HFFc6 (cell line): ENCODE measurements around the gene ATP6V0B. TPM values are rescaled to one million over a fixed set of nuclear protein-coding genes. Genes with fewer than 3 reads are reported as not detected.
A peak's percentile ranks its signal among the peaks of the same experiment; 100 is the strongest.

Experiments used
- DNase-seq: peaks from one replicate; pipeline ENCODE4 v3.0.0-alpha.2; 2018
- H3K27ac Mint-ChIP-seq: 2 replicates; pipeline ENCODE4 v1.8.0; 2020; ENCODE audit warnings: mild to moderate bottlenecking, mixed read lengths
- H3K27me3 Mint-ChIP-seq: 2 replicates; pipeline ENCODE4 v1.8.0; 2021; ENCODE audit warnings: mild to moderate bottlenecking, moderate library complexity, mixed read lengths; ENCODE audit not compliant: insufficient read depth
- H3K36me3 Mint-ChIP-seq: 2 replicates; pipeline ENCODE4 v1.8.0; 2021; ENCODE audit warnings: low read depth, mixed read lengths
- H3K4me1 Mint-ChIP-seq: 2 replicates; pipeline ENCODE4 v1.8.0; 2020; ENCODE audit warnings: low read depth, mixed read lengths
- H3K4me3 Mint-ChIP-seq: 2 replicates; pipeline ENCODE4 v1.8.0; 2020; ENCODE audit warnings: mild to moderate bottlenecking, moderate library complexity, mixed read lengths
- H3K9me3 Mint-ChIP-seq: 2 replicates; pipeline ENCODE4 v1.8.0; 2020; ENCODE audit warnings: mild to moderate bottlenecking, mixed read lengths
- total RNA-seq, 6 experiments: library from RNA; stranded (reverse); fragmentation: NEBNext Ultra II Directional; extraction: Animal tissue kit (Norgen Biotek cat#: 25700); gene quantifications; 2 replicates in 1 of 6; 3 replicates in 5 of 6; pipeline ENCODE4 v1.2.3, GENCODE V29; 2021
- TF ChIP-seq, protein P1 (sequence below): fragments of 200-600 bp; sonication (generic); IDR thresholded peaks from 2 replicates; pipeline ENCODE4 v1.5.0; 2021; ENCODE audit warnings: antibody characterized with exemption, mild to moderate bottlenecking

The ATP6V0B gene
- total RNA-seq, 6 experiments from 2014 or later = 145 to 191 (median 155) TPM

GRCh38 chr1:43987159-43987902, 12.6 kb downstream of the ATP6V0B start:
- DNase-seq = no peak
- Mint-ChIP-seq H3K27me3 (peaks cover 11% of the 10 kb centered on the region), H3K4me1 (peaks cover 44% of the 10 kb centered on the region), H3K9me3 (no peaks in the 10 kb centered on the region), H3K27ac (peak overlapping the region; percentile 59), H3K36me3 (peaks cover 21% of the 10 kb centered on the region), H3K4me3 (no peak overlapping the region)
- TF ChIP-seq, protein P1, sequence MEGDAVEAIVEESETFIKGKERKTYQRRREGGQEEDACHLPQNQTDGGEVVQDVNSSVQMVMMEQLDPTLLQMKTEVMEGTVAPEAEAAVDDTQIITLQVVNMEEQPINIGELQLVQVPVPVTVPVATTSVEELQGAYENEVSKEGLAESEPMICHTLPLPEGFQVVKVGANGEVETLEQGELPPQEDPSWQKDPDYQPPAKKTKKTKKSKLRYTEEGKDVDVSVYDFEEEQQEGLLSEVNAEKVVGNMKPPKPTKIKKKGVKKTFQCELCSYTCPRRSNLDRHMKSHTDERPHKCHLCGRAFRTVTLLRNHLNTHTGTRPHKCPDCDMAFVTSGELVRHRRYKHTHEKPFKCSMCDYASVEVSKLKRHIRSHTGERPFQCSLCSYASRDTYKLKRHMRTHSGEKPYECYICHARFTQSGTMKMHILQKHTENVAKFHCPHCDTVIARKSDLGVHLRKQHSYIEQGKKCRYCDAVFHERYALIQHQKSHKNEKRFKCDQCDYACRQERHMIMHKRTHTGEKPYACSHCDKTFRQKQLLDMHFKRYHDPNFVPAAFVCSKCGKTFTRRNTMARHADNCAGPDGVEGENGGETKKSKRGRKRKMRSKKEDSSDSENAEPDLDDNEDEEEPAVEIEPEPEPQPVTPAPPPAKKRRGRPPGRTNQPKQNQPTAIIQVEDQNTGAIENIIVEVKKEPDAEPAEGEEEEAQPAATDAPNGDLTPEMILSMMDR = no peak

- no peak for DNase-seq
- Mint-ChIP-seq H3K4me3 (peak overlapping the region; percentile 89), H3K9me3 (no peaks in the 10 kb centered on the region), H3K27me3 (peaks cover 10% of the 10 kb centered on the region; the same call in 1 of the 2 replicates), H3K36me3 (peaks cover 6% of the 10 kb centered on the region), H3K27ac (peak overlapping the region; percentile 90), H3K4me1 (peaks cover 40% of the 10 kb centered on the region)
- TF ChIP-seq, protein P1 = peak; percentile 54
Measured at GRCh38 chr1:43990271-43991199, 15.8 kb downstream of the ATP6V0B start.

GRCh38 chr1:43991200-43991475, 16.4 kb downstream of the ATP6V0B start:
- Mint-ChIP-seq H3K36me3 (no peaks in the 10 kb centered on the region), H3K27ac (peak overlapping the region; percentile 90), H3K4me3 (peak overlapping the region; percentile 89), H3K27me3 (peaks cover 10% of the 10 kb centered on the region; the same call in 1 of the 2 replicates), H3K9me3 (no peaks in the 10 kb centered on the region), H3K4me1 (peaks cover 34% of the 10 kb centered on the region)
- TF ChIP-seq, protein P1 = no peak
- DNase-seq = no peak

DNA sequence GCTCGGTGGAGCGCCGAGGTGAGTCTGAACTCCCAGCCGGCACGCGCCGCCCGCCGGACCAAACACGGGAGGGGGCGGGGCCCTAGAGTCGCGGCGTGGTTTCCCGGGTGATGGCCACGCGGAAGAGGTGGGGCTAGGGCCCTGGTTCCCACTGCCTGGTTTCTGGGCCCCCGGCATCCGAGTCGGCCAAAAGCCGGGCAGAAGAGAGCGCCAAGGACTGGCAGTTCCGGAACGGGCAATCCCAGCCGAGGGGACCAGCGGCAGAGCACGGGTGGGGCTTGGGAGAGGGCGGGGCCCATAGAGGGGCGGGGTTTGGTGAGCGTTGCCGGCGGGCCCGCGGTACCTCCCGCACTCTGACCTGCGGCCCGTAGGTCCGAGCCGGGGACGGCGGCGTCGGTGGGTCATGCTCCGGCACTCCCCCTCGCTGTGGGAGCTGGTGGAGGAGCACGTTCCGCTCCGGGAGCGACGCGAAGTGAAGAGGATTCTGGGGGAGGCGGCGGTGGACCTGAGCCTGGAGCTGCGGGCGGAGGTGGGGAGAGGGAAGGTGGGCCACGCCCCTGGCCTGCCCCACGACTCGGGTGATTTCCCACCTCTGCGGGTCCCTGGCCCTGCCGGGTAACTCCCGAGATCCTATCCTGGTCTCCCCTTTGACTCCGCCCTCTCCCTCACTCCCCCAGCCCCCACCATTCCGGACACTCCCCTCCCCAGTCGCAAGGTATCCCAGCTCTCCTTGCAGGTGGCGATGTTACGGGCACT, 16.9 kb downstream of the ATP6V0B start, which contains the start of gene CCDC24:
Gene CCDC24, plus strand, starts transcription at position 124 of the 756 bp plus-strand sequence. Its CDS starts 280 bp downstream, at position 404.
- peak within 1 kb of the TSS; percentile 89 for H3K4me3 Mint-ChIP-seq
- H3K36me3 Mint-ChIP-seq = no peaks in the 10 kb centered on the region
- TF ChIP-seq, protein P1 = peak; percentile 31
- no peaks in the 10 kb centered on the region for H3K9me3 Mint-ChIP-seq
- peak within 1 kb of the TSS; percentile 90 for H3K27ac Mint-ChIP-seq
- peaks cover 10% of the 10 kb centered on the region; the same call in 1 of the 2 replicates for H3K27me3 Mint-ChIP-seq
- peaks cover 29% of the 10 kb centered on the region for H3K4me1 Mint-ChIP-seq
- DNase-seq = peak; percentile 87
